HCT116 (cell line): ENCODE measurements around the gene ING3. TPM values are rescaled to one million over a fixed set of nuclear protein-coding genes. Genes with fewer than 3 reads are reported as not detected.

ENCODE experiments used
- ATAC-seq: fragments of 200-7000 bp; cut with Tn5 transposase; 2 replicates; pipeline ENCODE4 v1.9.1; 2020; ENCODE audit warnings: mild to moderate bottlenecking, moderate library complexity
- BruUV-seq: library from RNA; stranded (reverse); fragments of 400-500 nt; replicated peaks from 2 replicates; lab custom pipeline; 2021; lab: Mats Ljungman, UMichigan
- CTCF ChIA-PET: fragments of 300-600 bp; sonication (Branson Sonifier 250); formaldehyde crosslinking; loops from one replicate; lab custom pipeline; 2021; ENCODE audit warnings: antibody characterized with exemption; lab: Charles Lee
- POLR2A ChIA-PET: fragments of 300-600, 350-600 bp; sonication (Branson Sonifier 250); formaldehyde crosslinking; loops from one replicate; lab custom pipeline; 2021; ENCODE audit warnings: antibody characterized with exemption; lab: Charles Lee
- RAD21 ChIA-PET, 2 experiments: fragments of 300-600 bp; sonication (Branson Sonifier 250); formaldehyde crosslinking; loops; one replicate each; lab custom pipeline; 2023; ENCODE audit warnings: low total read pairs in 2 of 2; ENCODE audit not compliant: uncharacterized antibody in 2 of 2, unreplicated experiment in 2 of 2, low non-redundant PET in 1 of 2; lab: Charles Lee
- DNase-seq: peaks from one replicate; pipeline ENCODE4 v3.0.0-alpha.2; 2010; ENCODE audit warnings: low read depth, low spot score
- H2AFZ ChIP-seq: fragments of 200-600 bp; shearing (Covaris generic), sonication (generic); 2 replicates; pipeline ENCODE4 v1.6.1; 2017; ENCODE audit warnings: low read depth, mixed run types, mixed read lengths, antibody characterized with exemption, low read length; ENCODE audit not compliant: poor library complexity, severe bottlenecking
- H3K27ac ChIP-seq: 2 replicates; pipeline ENCODE4 v1.5.1; 2012; ENCODE audit warnings: low read depth, low read length
- H3K27me3 ChIP-seq: fragments of 200-600 bp; sonication (generic); 2 replicates; pipeline ENCODE4 v1.6.1; 2016; ENCODE audit warnings: mixed run types, low read length, mixed read lengths; ENCODE audit not compliant: insufficient read depth
- H3K36me3 ChIP-seq, 2 experiments: fragments of 200-500 bp in 1 of 2; fragments of 200-600 bp in 1 of 2; sonication (Bioruptor generic) in 1 of 2; sonication (generic) in 1 of 2; 2 replicates each; pipeline versions ENCODE4 v1.5.1 to v1.6.1; 2014 to 2016; ENCODE audit warnings: low read length in 2 of 2, inconsistent platforms in 1 of 2, mixed read lengths in 1 of 2, mixed run types in 1 of 2; ENCODE audit not compliant: insufficient read depth in 2 of 2, control insufficient read depth in 1 of 2
- H3K4me1 ChIP-seq, 2 experiments: fragments of 200-600 bp in 1 of 2; sonication (generic) in 1 of 2; 2 replicates each; pipeline versions ENCODE4 v1.5.1 to v1.6.1; 2012 to 2017; ENCODE audit warnings: low read length in 2 of 2, inconsistent platforms in 1 of 2, mild to moderate bottlenecking in 1 of 2, mixed read lengths in 1 of 2, mixed run types in 1 of 2, moderate library complexity in 1 of 2; ENCODE audit not compliant: insufficient read depth in 2 of 2, control insufficient read depth in 1 of 2
- H3K4me2 ChIP-seq: fragments of 200-600 bp; sonication (generic); 2 replicates; pipeline ENCODE4 v1.6.1; 2017; ENCODE audit warnings: mixed run types, low read length, mixed read lengths
- H3K4me3 ChIP-seq, 2 experiments: fragments of 200-600 bp in 1 of 2; sonication (generic) in 1 of 2; replicated peaks in 1 of 2; 2 replicates each; pipeline ENCODE4 v1.5.1; 2011 to 2016; ENCODE audit warnings: low read length in 2 of 2, control low read depth in 1 of 2, low read depth in 1 of 2, mild to moderate bottlenecking in 1 of 2, mixed read lengths in 1 of 2, mixed run types in 1 of 2
- H3K79me2 ChIP-seq: fragments of 200-600 bp; sonication (generic); 2 replicates; pipeline ENCODE4 v1.6.1; 2017; ENCODE audit warnings: mild to moderate bottlenecking, mixed run types, low read length, moderate library complexity, mixed read lengths; ENCODE audit not compliant: insufficient read depth
- H3K9ac ChIP-seq: fragments of 200-600 bp; sonication (generic); 2 replicates; pipeline ENCODE4 v1.6.1; 2016; ENCODE audit warnings: low read length, mixed read lengths
- H3K9me2 ChIP-seq: fragments of 200-600 bp; sonication (generic), shearing (Covaris generic); 2 replicates; pipeline ENCODE4 v1.6.1; 2017; ENCODE audit warnings: mixed run types, mild to moderate bottlenecking, moderate library complexity; ENCODE audit not compliant: insufficient read depth
- H3K9me3 ChIP-seq, 2 experiments: fragments of 200-500 bp in 1 of 2; fragments of 200-600 bp in 1 of 2; sonication (Bioruptor generic) in 1 of 2; sonication (generic) in 1 of 2; 2 replicates each; pipeline ENCODE4 v1.6.1; 2014 to 2017; ENCODE audit warnings: low read length in 2 of 2, mixed read lengths in 2 of 2, inconsistent platforms in 1 of 2, low read depth in 1 of 2, mild to moderate bottlenecking in 1 of 2, mixed run types in 1 of 2, moderate library complexity in 1 of 2; ENCODE audit not compliant: control insufficient read depth in 1 of 2, insufficient read depth in 1 of 2
- H4K20me1 ChIP-seq: fragments of 200-600 bp; sonication (generic), shearing (Covaris generic); 2 replicates; pipeline ENCODE4 v1.6.1; 2017; ENCODE audit warnings: mixed run types, mild to moderate bottlenecking, moderate library complexity; ENCODE audit not compliant: insufficient read depth
- ATF3 ChIP-seq: IDR thresholded peaks from 2 replicates; pipeline ENCODE4 v1.6.1; 2012
- CBX3 ChIP-seq: IDR thresholded peaks from 2 replicates; pipeline ENCODE4 v1.6.1; 2012; ENCODE audit warnings: low read depth
- CEBPB ChIP-seq: IDR thresholded peaks from 2 replicates; pipeline ENCODE4 v1.6.1; 2012; ENCODE audit warnings: low read depth
- CTCF ChIP-seq, 3 experiments: fragments of 200-600 bp in 1 of 3; sonication (generic) in 1 of 3; IDR thresholded peaks in 2 of 3; conservative IDR thresholded peaks in 1 of 3; 2 replicates each; pipeline ENCODE4 v1.5.1; 2012 to 2017; ENCODE audit warnings: low read depth in 2 of 3, low read length in 2 of 3, antibody characterized with exemption in 1 of 3, borderline replicate concordance in 1 of 3, control low read depth in 1 of 3, mild to moderate bottlenecking in 1 of 3, mixed read lengths in 1 of 3, mixed run types in 1 of 3, moderate library complexity in 1 of 3; ENCODE audit not compliant: insufficient read depth in 1 of 3
- EGR1 ChIP-seq: IDR thresholded peaks from 2 replicates; pipeline ENCODE4 v1.6.1; 2012; ENCODE audit warnings: low read depth
- EZH2 ChIP-seq: fragments of 200-600 bp; sonication (generic); IDR thresholded peaks from 2 replicates; pipeline ENCODE4 v1.6.1; 2017; ENCODE audit warnings: antibody characterized with exemption, mixed run types
- JUND ChIP-seq: IDR thresholded peaks from 2 replicates; pipeline ENCODE4 v1.6.1; 2012
- MAX ChIP-seq: IDR thresholded peaks from 2 replicates; pipeline ENCODE4 v1.6.1; 2012
- POLR2A ChIP-seq: IDR thresholded peaks from 2 replicates; pipeline ENCODE4 v1.7.0; 2011; ENCODE audit warnings: borderline replicate concordance; ENCODE audit not compliant: insufficient read depth, insufficient read length; ENCODE audit errors: extremely low read depth
- POLR2AphosphoS5 ChIP-seq: IDR thresholded peaks from 2 replicates; pipeline ENCODE4 v1.6.1; 2011; ENCODE audit warnings: mild to moderate bottlenecking, low read depth, low read length, moderate library complexity
- RAD21 ChIP-seq: IDR thresholded peaks from 2 replicates; pipeline ENCODE4 v1.6.1; 2012; ENCODE audit warnings: low read depth, mild to moderate bottlenecking
- REST ChIP-seq: IDR thresholded peaks from 2 replicates; pipeline ENCODE4 v1.6.1; 2012; ENCODE audit warnings: low read depth
- SP1 ChIP-seq: IDR thresholded peaks from 2 replicates; pipeline ENCODE4 v1.6.1; 2012; ENCODE audit warnings: low read depth
- TCF7L2 ChIP-seq: IDR thresholded peaks from 2 replicates; pipeline ENCODE4 v1.7.0; 2011; ENCODE audit warnings: borderline replicate concordance, inconsistent platforms; ENCODE audit not compliant: insufficient read depth, insufficient read length; ENCODE audit errors: extremely low read depth
- YY1 ChIP-seq: IDR thresholded peaks from 2 replicates; pipeline ENCODE4 v1.6.1; 2011; ENCODE audit warnings: low read length, low read depth, moderate library complexity, mild to moderate bottlenecking; ENCODE audit not compliant: insufficient replicate concordance; ENCODE audit errors: extremely low read depth
- ZFX ChIP-seq: fragments of 450-650 bp; IDR thresholded peaks from 2 replicates; pipeline ENCODE4 v1.6.1; 2017
- ZNF274 ChIP-seq: fragments of 200-500 bp; sonication (Bioruptor generic); IDR thresholded peaks from 2 replicates; pipeline ENCODE4 v1.6.1; 2014; ENCODE audit warnings: mild to moderate bottlenecking, low read depth, low read length, inconsistent platforms
- intact Hi-C: fragments of 100-400 bp; cut with micrococcal nuclease; formaldehyde crosslinking; loops from 2 replicates; pipeline ENCODE4 v1.10.0; 2022
- total RNA-seq: library from RNA; stranded (reverse); gene quantifications from one replicate; pipeline ENCODE4 v1.2.1, GENCODE V29; 2021; ENCODE audit not compliant: unreplicated experiment

Gene ING3
- total RNA-seq, 1 experiment from 2014 or later, result 16.2 TPM

GRCh38 chr7:121008816-121009215 is 58.2 kb downstream of the ING3 start (continued):
- TF ChIP-seq REST (no peak), TCF7L2 (no peak), SP1 (no peak), RAD21 (no peak), JUND (no peak), POLR2A (no peak), EGR1 (no peak), MAX (no peak), ZFX (no peak), CBX3 (no peak), CTCF (IDR thresholded peaks at IDR 0.05 in 2 of 3, conservative IDR thresholded peaks at IDR 0.05 in 1 of 3; ENCODE audit: borderline replicate concordance in 1 of 3, insufficient read depth in 1 of 3, low read depth in 2 of 3, low read length in 2 of 3) (no peak)

GRCh38 chr7:121011401-121011800 is 60.8 kb downstream of the ING3 start:
- ChIA-PET CTCF (no interaction called here), RAD21 (no interaction called here), POLR2A (no interaction called here)
- DNase-seq (no peak), ATAC-seq (no peak)
- BruUV-seq, result no TSS peak
- no peak overlapping the region for H3K9ac ChIP-seq
- no peaks in the 10 kb centered on the region for H3K79me2 ChIP-seq
- no peaks in the 10 kb centered on the region for H3K4me1 ChIP-seq
- H3K27ac ChIP-seq, result no peak overlapping the region
- no peaks in the 10 kb centered on the region for H3K27me3 ChIP-seq
- no peak overlapping the region for H2AFZ ChIP-seq
- intact Hi-C loops, result no loop called here
- H3K9me2 ChIP-seq, result no peaks in the 10 kb centered on the region
- no peak overlapping the region for H3K4me3 ChIP-seq
- no peaks in the 10 kb centered on the region for H3K9me3 ChIP-seq
- no peaks in the 10 kb centered on the region for H3K36me3 ChIP-seq
- H4K20me1 ChIP-seq, result no peaks in the 10 kb centered on the region
- H3K4me2 ChIP-seq, result no peak overlapping the region
- TF ChIP-seq ATF3 (no peak), REST (no peak), YY1 (no peak), ZFX (no peak), MAX (no peak), CEBPB (no peak), POLR2AphosphoS5 (no peak), EZH2 (no peak), POLR2A (no peak), ZNF274 (no peak)
